NCI-H187 treated with DMSO at 0.1 percent for 48 hours (cell line): Measurements from ENCODE around the gene SEPHS2.
A peak's percentile ranks its signal among the peaks of the same experiment; 100 is the strongest.
"Not testable (repeated sequence)": the region's sequence is repeated elsewhere in the genome, so short reads cannot be mapped to it uniquely, and the experiment has no call there.

Source experiments
- DNase-seq: peaks from one replicate; lab custom pipeline; 2025; lab: John Stamatoyannopoulos, UW

SEPHS2 gene

GRCh38 chr16:30464078-30464477 lies 18.4 kb upstream of the SEPHS2 start:
- no peak for DNase-seq

- DNase-seq, result not testable (repeated sequence)
These were observed 15.8 kb upstream of the SEPHS2 start for GRCh38 chr16:30461426-30461825.

GRCh38 chr16:30459456-30459855 lies 13.8 kb upstream of the SEPHS2 start:
- no peak for DNase-seq

- no peak for DNase-seq
These were observed 13.1 kb upstream of the SEPHS2 start for GRCh38 chr16:30458561-30459394.

- no peak for DNase-seq
These were observed 12.3 kb upstream of the SEPHS2 start for GRCh38 chr16:30457743-30458560.

- no peak for DNase-seq
These were observed 11.6 kb upstream of the SEPHS2 start for GRCh38 chr16:30457256-30457655.

GRCh38 chr16:30456302-30456701 lies 10.6 kb upstream of the SEPHS2 start:
- DNase-seq, result no peak

- DNase-seq, result not testable (repeated sequence)
These were observed 7.3 kb upstream of the SEPHS2 start for GRCh38 chr16:30452709-30453580.

- DNase-seq, result no peak
These were observed 3.4 kb upstream of the SEPHS2 start for GRCh38 chr16:30449116-30449435.

- no peak for DNase-seq
These were observed 2.0 kb upstream of the SEPHS2 start for GRCh38 chr16:30447512-30448226.

- no peak for DNase-seq
These were observed 525 bp upstream of the SEPHS2 start for GRCh38 chr16:30446203-30446595.

GRCh38 chr16:30445149-30445407 lies 596 bp downstream of the SEPHS2 start:
- DNase-seq, result no peak

GRCh38 chr16:30444231-30445148 lies 1.2 kb downstream of the SEPHS2 start:
- DNase-seq, result no peak

GRCh38 chr16:30443631-30444030 lies 2.0 kb downstream of the SEPHS2 start:
- DNase-seq, result no peak

GRCh38 chr16:30439720-30440348 lies 5.8 kb downstream of the SEPHS2 start:
- DNase-seq, result no peak

- DNase-seq, result no peak
These were observed 6.8 kb downstream of the SEPHS2 start for GRCh38 chr16:30438835-30439234.

- DNase-seq, result peak; percentile 51
These were observed 8.1 kb downstream of the SEPHS2 start for GRCh38 chr16:30437511-30438046.

- DNase-seq, result no peak
These were observed 10.8 kb downstream of the SEPHS2 start for GRCh38 chr16:30434852-30435251.

GRCh38 chr16:30430428-30430970 lies 15.2 kb downstream of the SEPHS2 start:
- no peak for DNase-seq
